Heart left ventricle (tissue), 16 donors: ENCODE results near the gene AURKB. TPM values are rescaled to one million over a fixed set of nuclear protein-coding genes. Genes with fewer than 3 reads are reported as not detected.

ENCODE experiments used
- ATAC-seq, 4 donors: fragments of 200-7000 bp; cut with Tn5 transposase; one replicate each; pipeline ENCODE4 v1.9.1; 2020 to 2022; ENCODE audit warnings: moderate library complexity in 4 of 4, mild to moderate bottlenecking in 3 of 4, moderate number of reproducible peaks in 1 of 4
- DNase-seq, 5 donors: peaks; one replicate each; pipeline ENCODE4 v3.0.0-alpha.2; 2020
- H3K27ac ChIP-seq, 12 donors: fragments of 200-600 bp; sonication (generic) in 4 of 12; one replicate each; pipeline versions ENCODE4 v1.5.0 to v1.8.0; 2016 to 2022; ENCODE audit warnings: mild to moderate bottlenecking in 2 of 12
- H3K27me3 ChIP-seq, 9 donors: fragments of 200-600 bp; sonication (generic) in 2 of 9; one replicate each; pipeline versions ENCODE4 v1.5.1 to v1.8.0; 2016 to 2022; ENCODE audit warnings: mild to moderate bottlenecking in 3 of 9
- H3K36me3 ChIP-seq, 9 donors: fragments of 200-600 bp; sonication (generic) in 2 of 9; one replicate each; pipeline versions ENCODE4 v1.5.0 to v1.8.0; 2018 to 2022; ENCODE audit warnings: mild to moderate bottlenecking in 2 of 9
- H3K4me1 ChIP-seq, 12 donors: fragments of 200-600 bp; sonication (generic) in 4 of 12; one replicate each; pipeline versions ENCODE4 v1.5.0 to v1.8.0; 2016 to 2022; ENCODE audit warnings: mild to moderate bottlenecking in 3 of 12
- H3K4me3 ChIP-seq, 12 donors: fragments of 200-600 bp; sonication (generic) in 4 of 12; one replicate each; pipeline versions ENCODE4 v1.5.0 to v1.8.0; 2017 to 2022; ENCODE audit warnings: mild to moderate bottlenecking in 9 of 12, moderate library complexity in 4 of 12
- H3K9me3 ChIP-seq, 12 donors: fragments of 200-600 bp; sonication (generic) in 4 of 12; one replicate each; pipeline versions ENCODE4 v1.5.0 to v1.8.0; 2016 to 2022; ENCODE audit warnings: mild to moderate bottlenecking in 1 of 12
- CTCF ChIP-seq, 12 donors: fragments of 200-600 bp; sonication (generic) in 4 of 12; IDR thresholded peaks; one replicate each; pipeline versions ENCODE4 v1.5.0 to v1.8.0; 2018 to 2022; ENCODE audit warnings: antibody characterized with exemption in 12 of 12, mild to moderate bottlenecking in 5 of 12
- POLR2A ChIP-seq, 2 donors: fragments of 450-650 bp; IDR thresholded peaks; one replicate each; pipeline ENCODE4 v1.6.1; 2017; ENCODE audit warnings: antibody characterized with exemption in 2 of 2, mild to moderate bottlenecking in 2 of 2, moderate library complexity in 2 of 2
- WGBS, 4 donors: extraction: QIAGEN DNeasy Blood & Tissue Kit in 2 of 4; methylation state at CpG; one replicate each; pipeline versions ENCODE4 v1.1.5 to v1.1.7; 2013 to 2018; 5-methylcytosine and 5-hydroxymethylcytosine counted together
- intact Hi-C, 10 donors: fragments of 100-400 bp; cut with DNase I; formaldehyde crosslinking; loops; one replicate each; pipeline versions ENCODE4 v1.11.1 to v1.14.2; 2022
- polyA plus RNA-seq, 2 donors: library from polyadenylated mRNA; stranded (reverse); fragments of 200-250 nt; gene quantifications; one replicate each; pipeline ENCODE4 v1.2.3, GENCODE V29; 2013
- total RNA-seq, 9 donors: library from RNA; depleted of rRNA in 2 of 9; stranded (reverse); fragments of >200 nt in 2 of 9; fragmentation: NEBNext Ultra II Directional in 3 of 9; extraction: Animal tissue kit (Norgen Biotek cat#: 25700) in 3 of 9; gene quantifications; one replicate each; pipeline versions ENCODE4 v1.1.0 to v1.2.4, GENCODE V29; 2016 to 2023
- donor health status: ischemic (EF 13 %, LVEDD 7.1; RV severe dilation, severe dysfunction).
- donor health status: healthy with polysubstance abuse.
- donor health status: DM: no; HTN: yes; CAD: no.
- donor health status: DM: no; HTN: no; CAD: no.
- donor health status: ischemic (EF 25% LVEDD 6.9; RV normal size, moderate dysfunction).
- donor health status: ischemic (EF 25% LVEDD 5.7; RV mildly dilated, moderate dysfunction).
- donor health status: healthy.
- donor health status: DM: yes; HTN: yes; CAD: no.
- donor health status: ischemic (EF 35%, LVEDD 5.7; RV mildly dilated, moderate dysfunction).
- donor health status: nonischemic (EF 11% LVEDD 7.7; RV severe dilation, severe dysfunction).
- donor health status: DM: yes; HTN: yes; CAD: no.
- donor health status: PGD.
- donor health status: ischemic (EF 29% LVEDD 5.4; RV normal size, mild dysfunction).
- donor health status: nonischemic (EF 23%, LVEDD 6.1; RV moderate dilation, normal function).

The AURKB gene
- total and polyA plus RNA-seq, 11 donors = 0.23 to 10.3 (median 0.68) TPM; not detected in 5

GRCh38 chr17:8187517-8188262 is 22.7 kb downstream of the AURKB start:
- WGBS, 4 donors = 1 to 2% (median 1%) methylated on average over 25 of the region's 25 CpGs
- Histone ChIP-seq H3K27ac (peak overlapping the region; percentile 49 to 99 (median 96)), H3K9me3 (no peaks in the 10 kb centered on the region), H3K4me3 (peak overlapping the region; percentile 19 to 96 (median 82)), H3K4me1 (peaks cover 6 to 51% (median 32%) of the 10 kb centered on the region in 12 donors), H3K27me3 (no peaks in the 10 kb centered on the region), H3K36me3 (no peaks in the 10 kb centered on the region)
- ATAC-seq (peak; percentile 28 to 65 (median 49)), DNase-seq (peak; percentile 91 to 92 (median 92))
- intact Hi-C loops = loop anchor here (1.0 to 10.0 kb wide), 13 partner anchors 31 to 110 kb away; partner anchors contain the start of genes CTC1 (in 3 of the 10), PFAS (in 3 of the 10), ALOXE3 (in 1 of the 10) and HES7 (in 1 of the 10)
- TF ChIP-seq CTCF (IDR thresholded peaks at IDR 0.05) (peak in 1 of 12 donors; percentile 12), POLR2A (IDR thresholded peaks at IDR 0.05) (peak in 1 of 2 donors; percentile 43)

- peaks cover 6 to 43% (median 30%) of the 10 kb centered on the region in 12 donors for H3K4me1 ChIP-seq
- H3K4me3 ChIP-seq = peak overlapping the region; percentile 61 to 96 (median 82)
- intact Hi-C loops = loop anchor here (1.0 to 10.0 kb wide), 15 partner anchors 30 to 110 kb away; partner anchors contain the start of genes CTC1 (in 3 of the 10), PFAS (in 3 of the 10), ALOXE3 (in 1 of the 10) and HES7 (in 1 of the 10)
- WGBS, 4 donors = 0 to 1% (median 1%) methylated on average over 32 of the region's 32 CpGs
- no peaks in the 10 kb centered on the region for H3K36me3 ChIP-seq
- peak in 8 of 12 donors; percentile 3 to 67 (median 46) for TF ChIP-seq CTCF (IDR thresholded peaks at IDR 0.05)
- peak in 1 of 2 donors; percentile 9 for TF ChIP-seq POLR2A (IDR thresholded peaks at IDR 0.05)
- H3K9me3 ChIP-seq = no peaks in the 10 kb centered on the region
- peak overlapping the region; percentile 49 to 99 (median 96) for H3K27ac ChIP-seq
- DNase-seq = peak; percentile 92 to 95 (median 93)
- ATAC-seq = peak; percentile 57 to 83 (median 72)
- no peaks in the 10 kb centered on the region for H3K27me3 ChIP-seq
These were observed 23.4 kb downstream of the AURKB start for GRCh38 chr17:8186787-8187516.

- H3K27me3 ChIP-seq = no peaks in the 10 kb centered on the region
- H3K4me1 ChIP-seq = peaks cover 3 to 38% (median 26%) of the 10 kb centered on the region in 12 donors
- intact Hi-C loops = loop anchor here (1.0 to 10.0 kb wide), 14 partner anchors 30 to 111 kb away; partner anchors contain the start of genes CTC1 (in 3 of the 10), PFAS (in 3 of the 10), ALOXE3 (in 1 of the 10) and HES7 (in 1 of the 10)
- H3K9me3 ChIP-seq = no peaks in the 10 kb centered on the region
- H3K27ac ChIP-seq = peak overlapping the region; percentile 49 to 99 (median 96)
- no peak for DNase-seq
- H3K4me3 ChIP-seq = peak overlapping the region; percentile 61 to 96 (median 82)
- TF ChIP-seq CTCF (IDR thresholded peaks at IDR 0.05) (peak in 3 of 12 donors; percentile 18 to 51 (median 42)), POLR2A (IDR thresholded peaks at IDR 0.05) (no peak)
- H3K36me3 ChIP-seq = no peaks in the 10 kb centered on the region
- WGBS, 4 donors = 0 to 1% (median 0%) methylated on average over 12 to 23 of the region's 23 CpGs
- no peak for ATAC-seq
These were observed 24.0 kb downstream of the AURKB start for GRCh38 chr17:8186446-8186786.
